GM19240 (cell line): ENCODE data around the gene APCDD1L.

Experiments
- DNase-seq: peaks from one replicate; pipeline ENCODE4 v3.0.0; 2011; ENCODE audit warnings: low spot score; ENCODE audit not compliant: insufficient read length

Gene APCDD1L

GRCh38 chr20:58492074-58492718 lies 23.0 kb downstream of the APCDD1L start:
- DNase-seq, result no peak

DNA sequence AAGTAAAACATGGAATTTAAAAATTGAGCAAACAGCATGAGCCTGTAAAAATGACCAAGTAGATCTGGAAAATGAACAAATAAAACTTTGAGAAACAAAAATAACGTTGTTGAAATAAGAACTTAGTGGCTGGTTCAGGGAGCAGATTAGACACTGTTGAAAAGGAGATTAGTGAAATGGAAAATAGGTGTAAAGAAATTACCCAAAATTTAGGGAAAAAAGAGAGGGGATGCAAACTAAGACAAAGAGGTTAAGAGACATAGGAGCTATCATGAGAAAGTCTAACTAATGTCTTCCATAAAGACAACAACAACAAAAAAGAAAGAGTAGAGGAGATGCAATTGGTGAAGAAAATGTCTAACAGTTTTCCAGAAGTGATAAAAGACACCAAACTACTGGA lies 29.0 kb downstream of the APCDD1L start:
- no peak for DNase-seq

DNA sequence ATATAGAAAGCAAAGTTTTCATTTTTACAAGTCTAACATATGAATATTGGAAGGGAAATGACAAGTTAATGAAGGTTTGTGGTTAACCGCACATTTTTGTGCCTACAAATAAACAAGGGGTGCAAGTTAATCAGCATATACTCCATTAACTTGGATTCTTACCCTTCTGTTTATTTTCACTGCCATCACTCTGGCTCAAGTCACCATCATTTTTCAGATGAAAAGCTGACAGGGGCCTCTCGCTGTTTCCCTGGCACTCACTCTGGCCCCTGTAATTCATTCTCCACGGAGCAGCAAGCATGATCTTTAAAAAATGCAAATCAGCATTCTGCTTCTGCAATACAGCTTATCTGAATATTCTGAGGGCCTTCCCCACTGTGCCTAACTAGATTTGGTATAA lies 29.8 kb downstream of the APCDD1L start:
- no peak for DNase-seq

- DNase-seq, result no peak
Observed at GRCh38 chr20:58483470-58483869, 31.7 kb downstream of the APCDD1L start.

GRCh38 chr20:58483051-58483450 lies 32.1 kb downstream of the APCDD1L start:
- DNase-seq, result no peak

DNA sequence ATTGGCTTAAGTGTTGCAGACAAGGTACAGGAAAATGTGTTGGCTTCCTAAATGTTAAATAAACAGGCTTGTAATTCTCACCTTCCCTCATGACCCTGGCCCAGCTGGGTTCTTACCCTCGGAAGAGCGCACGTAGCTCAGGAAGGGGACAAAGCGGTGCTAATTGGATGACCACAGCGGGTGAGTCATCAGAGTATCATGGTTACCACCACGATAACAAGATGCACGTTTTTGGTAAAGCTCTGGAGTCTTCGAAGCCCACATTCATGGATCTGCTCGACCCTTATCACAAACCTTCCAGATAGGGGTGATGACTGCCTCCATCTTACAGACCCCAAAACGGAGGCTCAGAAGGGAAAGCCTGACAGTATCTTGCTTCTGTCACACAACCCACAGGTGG lies 32.8 kb downstream of the APCDD1L start:
- no peak for DNase-seq

DNA sequence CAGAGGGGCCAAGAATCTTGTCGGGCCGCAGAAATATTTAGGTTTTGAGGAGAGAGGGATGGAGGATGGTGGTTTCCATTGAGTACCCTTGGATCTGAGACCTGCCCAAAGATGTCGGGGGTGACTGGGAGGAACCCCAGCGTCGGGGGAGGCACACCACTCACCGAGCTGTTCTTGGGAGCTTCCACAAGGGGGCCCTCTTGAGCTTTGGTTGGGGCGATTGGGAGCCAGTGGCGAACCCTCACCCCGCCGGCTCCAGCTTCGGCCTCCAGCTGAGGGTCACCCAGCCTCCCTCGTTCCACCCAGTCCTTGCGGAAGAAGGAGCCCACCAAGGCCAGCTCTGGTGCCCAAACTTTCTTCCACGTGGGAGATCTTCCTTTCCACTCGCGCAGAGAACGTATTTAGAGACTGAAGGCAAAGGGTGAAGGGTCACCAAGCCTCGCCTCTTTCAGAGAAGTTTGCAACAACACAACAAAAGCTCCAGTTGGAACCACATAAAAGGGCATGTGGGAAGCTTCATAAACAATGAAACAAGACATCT lies 33.6 kb downstream of the APCDD1L start:
- peak; percentile 43 for DNase-seq

- no peak for DNase-seq
Observed at GRCh38 chr20:58480551-58481336, 34.5 kb downstream of the APCDD1L start.

DNA sequence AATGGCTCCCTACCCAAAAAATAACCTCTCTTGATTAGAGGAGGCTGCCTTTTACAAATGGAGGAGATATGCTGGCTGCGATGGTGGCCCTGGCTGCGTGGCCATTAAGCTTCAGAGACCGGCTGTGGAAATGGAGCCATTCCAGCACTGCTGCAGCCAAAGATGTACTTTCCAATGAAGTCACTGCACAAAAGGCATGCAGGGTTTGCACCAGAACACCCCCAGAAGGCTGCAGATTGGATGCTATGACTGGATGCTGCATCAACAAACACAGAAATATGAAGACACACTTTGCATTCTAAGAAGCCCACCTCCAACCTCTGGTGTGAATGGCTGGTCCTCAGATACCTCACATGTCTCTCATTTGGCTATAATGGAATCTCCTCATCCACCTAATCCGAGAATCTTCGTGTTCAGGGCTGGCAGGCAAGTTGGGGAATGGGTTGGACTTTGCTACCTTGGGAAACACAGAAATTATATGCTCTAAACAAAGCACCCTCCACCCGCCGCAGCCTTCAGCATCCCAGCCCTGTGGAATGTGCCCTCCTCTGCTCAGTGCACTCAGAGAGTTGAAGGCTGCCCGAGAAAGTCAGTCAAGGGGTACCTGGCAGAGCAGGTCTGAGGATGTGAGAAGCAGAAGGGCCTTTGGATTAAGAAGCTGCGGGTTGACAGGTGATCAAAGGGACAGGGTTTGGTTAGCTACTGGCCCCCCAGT lies 35.3 kb downstream of the APCDD1L start:
- DNase-seq, result no peak

DNA sequence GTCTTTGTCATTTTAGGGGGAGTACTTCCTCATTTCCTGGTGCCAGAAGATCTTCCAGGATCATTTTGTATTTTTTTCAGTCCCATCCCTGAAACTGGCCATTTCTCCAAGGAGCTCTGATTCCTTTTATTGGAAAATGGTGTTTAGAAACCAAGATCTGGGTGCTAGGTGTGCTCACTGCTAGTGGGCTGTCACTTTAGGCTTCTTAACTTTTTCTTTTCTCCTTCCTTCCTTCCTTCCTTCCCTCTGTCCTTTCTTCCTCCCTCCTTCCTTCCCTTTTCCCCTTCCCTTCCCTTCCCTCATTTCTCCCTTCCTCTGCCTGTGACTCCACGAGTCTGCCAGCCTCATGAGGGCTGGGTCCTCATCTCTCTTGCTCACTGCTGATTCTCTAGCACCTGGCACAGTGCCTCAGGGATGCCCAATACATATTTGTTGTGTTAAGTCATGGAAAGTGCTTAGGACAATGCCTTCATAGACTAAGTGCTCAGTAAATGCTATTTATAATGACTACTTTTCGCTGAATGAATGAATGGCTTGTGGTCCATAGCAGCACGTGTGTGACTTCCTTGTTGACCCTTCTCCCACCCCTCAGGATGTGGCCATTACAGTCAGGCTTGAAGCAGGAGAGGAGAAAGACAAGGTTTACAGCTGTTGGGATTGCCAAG lies 36.9 kb downstream of the APCDD1L start:
- no peak for DNase-seq

DNA sequence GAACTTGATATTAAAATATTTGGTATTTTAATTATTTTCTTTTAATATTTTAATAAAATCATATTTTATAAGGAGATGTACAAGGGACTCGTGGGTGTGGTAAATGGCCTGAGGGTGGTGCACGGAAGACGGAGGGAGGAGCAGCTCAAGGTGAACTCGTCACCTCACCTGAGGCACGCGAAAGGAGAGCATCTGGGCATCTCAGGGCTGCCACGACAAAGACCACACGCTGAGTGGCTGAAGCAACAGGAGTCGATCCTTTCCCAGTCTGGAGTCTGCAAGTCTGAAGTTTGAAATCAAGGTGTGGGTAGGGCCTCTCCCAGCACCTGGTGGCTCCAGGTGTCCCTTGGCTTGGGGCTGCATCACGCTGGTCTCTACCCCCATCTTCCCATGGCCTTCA lies 39.7 kb downstream of the APCDD1L start:
- DNase-seq, result no peak

- no peak for DNase-seq
Observed at GRCh38 chr20:58473453-58474425, 41.5 kb downstream of the APCDD1L start.

DNA sequence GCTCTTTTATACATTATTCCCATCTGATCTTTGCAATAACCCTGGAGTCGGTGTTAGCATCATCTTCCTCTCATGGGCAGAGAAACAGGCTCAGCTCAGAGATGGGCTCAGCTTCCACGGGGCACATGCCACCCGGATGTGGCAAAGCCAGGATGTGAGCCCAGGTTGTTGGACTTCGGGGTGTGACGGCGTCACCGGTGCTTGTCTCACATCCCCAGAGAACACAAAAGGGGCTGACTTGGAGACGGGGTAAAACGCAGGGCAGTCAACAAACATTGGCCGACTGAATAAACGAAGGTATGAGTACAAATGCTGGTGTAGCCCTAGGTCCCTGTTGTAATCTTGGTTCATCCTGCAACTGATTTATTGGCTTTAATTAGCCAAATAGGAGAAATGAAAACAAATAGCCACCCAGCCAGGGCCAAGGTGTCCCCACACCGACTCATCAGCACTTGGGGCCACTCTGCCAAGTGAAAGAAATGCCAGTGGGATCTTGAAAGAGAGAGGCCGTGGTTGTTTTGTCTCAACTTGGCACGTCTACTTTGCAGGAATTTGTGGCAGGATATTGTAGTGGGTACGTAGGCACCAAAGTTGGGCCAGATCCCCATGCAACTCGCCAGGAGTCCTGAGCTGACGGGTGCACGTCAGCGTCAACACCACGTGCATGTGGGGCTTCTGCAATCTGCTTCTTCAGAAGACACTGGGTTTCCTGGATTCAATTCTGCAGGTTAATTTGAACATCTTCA lies 42.8 kb downstream of the APCDD1L start:
- DNase-seq, result no peak

- no peak for DNase-seq
Observed at GRCh38 chr20:58471193-58472164, 43.7 kb downstream of the APCDD1L start.

DNA sequence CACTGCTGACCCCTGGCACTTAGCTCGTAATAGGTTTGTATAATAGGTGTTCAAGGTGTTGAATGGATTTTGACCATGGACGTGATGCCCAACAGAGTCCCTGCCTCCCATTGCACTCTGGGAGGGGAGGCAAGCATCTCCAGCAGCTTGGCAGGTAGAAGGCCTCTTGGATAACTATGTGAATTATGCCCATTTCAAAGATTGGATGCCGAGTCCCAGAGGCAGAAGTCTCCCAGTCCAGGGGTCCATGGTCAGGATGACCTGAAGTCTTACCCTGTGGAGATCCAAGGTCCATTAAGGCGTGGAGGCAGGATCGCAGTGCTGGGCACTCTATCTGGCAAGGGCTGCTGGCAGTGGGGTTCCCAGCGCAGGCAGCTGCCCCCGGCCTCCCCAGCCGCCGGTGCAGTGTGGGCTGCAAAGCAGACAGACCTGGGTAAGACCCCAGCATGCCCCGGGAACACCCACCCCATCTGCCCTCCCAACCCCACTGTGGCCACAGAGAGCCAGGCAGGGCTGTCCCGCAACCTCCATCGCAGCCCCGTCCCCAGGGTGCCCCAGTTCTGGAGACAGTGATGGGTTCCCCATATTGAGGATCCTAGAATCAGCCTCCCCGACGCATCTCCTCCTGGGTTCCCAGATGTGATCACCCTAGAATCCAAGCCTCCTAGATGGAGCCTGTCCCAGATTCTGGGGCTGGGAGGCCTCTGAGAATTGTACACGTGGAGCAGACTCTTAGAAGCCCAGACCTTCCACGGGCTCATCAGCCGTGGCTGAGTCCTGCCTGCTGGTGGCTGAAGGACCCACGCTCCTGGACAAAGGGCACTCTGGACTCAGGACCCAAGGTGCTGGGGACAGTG lies 44.6 kb downstream of the APCDD1L start:
- no peak for DNase-seq

DNA sequence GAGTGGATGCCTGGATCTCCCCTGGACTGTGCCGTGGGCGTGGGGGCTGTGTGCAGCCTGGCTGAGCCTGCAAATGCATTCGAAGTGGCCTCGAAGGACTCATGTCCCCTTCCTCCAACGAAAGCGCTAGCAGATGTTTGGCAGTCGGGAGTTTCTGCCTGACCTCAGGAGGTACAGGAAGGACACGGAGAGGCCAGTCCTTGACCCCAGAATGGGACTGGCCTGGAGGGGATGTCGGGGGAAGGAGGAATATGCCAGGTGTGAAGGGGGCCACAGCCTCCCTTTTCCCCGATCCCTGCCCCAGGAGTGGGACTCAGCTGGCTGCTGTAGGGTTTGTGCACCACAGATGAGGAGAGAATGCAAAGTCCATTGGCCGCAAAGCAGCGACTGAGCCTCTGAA lies 45.6 kb downstream of the APCDD1L start:
- no peak for DNase-seq
